WTC11 (cell line): ENCODE measurements around the gene MAP1A. TPM values are rescaled to one million over a fixed set of nuclear protein-coding genes. Genes with fewer than 3 reads are reported as not detected.

Experiments
- total RNA-seq: library from RNA; stranded (reverse); gene quantifications from 3 replicates; pipeline ENCODE4 v1.2.3, GENCODE V29; 2021

MAP1A gene
- total RNA-seq, 1 experiment from 2014 or later = 2.2 TPM

Other genes with a start within 250 kb of the MAP1A start
- not detected in 3 replicates for gene TGM7, start 215.4 kb upstream of the MAP1A start, total RNA-seq
- gene LCMT2, start 187.0 kb upstream of the MAP1A start, total RNA-seq = 7.6 to 10.6 TPM (median 9.6 TPM) in 3 replicates
- gene ZSCAN29, start 146.6 kb upstream of the MAP1A start, total RNA-seq = 39.7 to 41.7 TPM (median 41.6 TPM) in 3 replicates
- 22.5 to 28.5 TPM (median 25.4 TPM) in 3 replicates for gene TUBGCP4, start 146.5 kb upstream of the MAP1A start, total RNA-seq
- gene TP53BP1, start 24.5 kb upstream of the MAP1A start, total RNA-seq = 52.8 to 67.1 TPM (median 54.9 TPM) in 3 replicates
- 34.4 to 41.7 TPM (median 41.3 TPM) in 3 replicates for gene PPIP5K1, start 72.6 kb downstream of the MAP1A start, total RNA-seq
- gene CKMT1B, start 76.4 kb downstream of the MAP1A start, total RNA-seq = 35.4 to 41.5 TPM (median 37.3 TPM) in 3 replicates
- 1.1 to 1.7 TPM (median 1.1 TPM) in 3 replicates for gene STRC, start 101.2 kb downstream of the MAP1A start, total RNA-seq
- gene CATSPER2, start 131.2 kb downstream of the MAP1A start, total RNA-seq = 2.5 to 3.2 TPM (median 2.5 TPM) in 3 replicates
- 34.4 to 37.4 TPM (median 36.4 TPM) in 3 replicates for gene CKMT1A, start 176.3 kb downstream of the MAP1A start, total RNA-seq
- 604 to 630 TPM (median 614 TPM) in 3 replicates for gene PDIA3, start 228.8 kb downstream of the MAP1A start, total RNA-seq